Astrocyte (in vitro differentiated cells and primary cell): ENCODE results near the gene ABCC9.

Source experiments
- CTCF ChIP-seq: IDR thresholded peaks from 2 replicates; pipeline ENCODE4 v1.5.1; 2011; ENCODE audit warnings: low read depth, mild to moderate bottlenecking, inconsistent platforms, low read length, moderate library complexity; ENCODE audit not compliant: insufficient read depth
- EZH2 ChIP-seq: IDR thresholded peaks from 2 replicates; pipeline ENCODE4 v1.6.1; 2012; ENCODE audit warnings: mild to moderate bottlenecking, low read length, inconsistent platforms; ENCODE audit not compliant: insufficient read depth

- TF ChIP-seq CTCF = no peak
- TF ChIP-seq EZH2 = no peak
Measured at GRCh38 chr12:21950649-21951048, 9.4 kb upstream of the ABCC9 start.
